WTC11 (cell line): ENCODE data around the gene ACOT2. TPM values are rescaled to one million over a fixed set of nuclear protein-coding genes. Genes with fewer than 3 reads are reported as not detected.
"Not testable (repeated sequence)": the region's sequence is repeated elsewhere in the genome, so short reads cannot be mapped to it uniquely, and the experiment has no call there.

ENCODE experiments used
- ATAC-seq: fragments of 200-7000 bp; cut with Tn5 transposase; 2 replicates; pipeline ENCODE4 v1.10.0; 2021; ENCODE audit warnings: mild to moderate bottlenecking, moderate library complexity
- CTCF ChIA-PET: fragments of 300-600 bp; sonication (Branson Sonifier 250); formaldehyde crosslinking; loops from one replicate; lab custom pipeline; 2021; ENCODE audit warnings: antibody characterized with exemption; lab: Charles Lee
- POLR2A ChIA-PET: fragments of 350-600 bp; sonication (Branson Sonifier 250); formaldehyde crosslinking; loops from one replicate; lab custom pipeline; 2021; ENCODE audit warnings: antibody characterized with exemption; lab: Charles Lee
- DNase-seq: peaks from one replicate; pipeline ENCODE4 v3.0.0; 2021; ENCODE audit warnings: low spot score
- H3K27ac Mint-ChIP-seq: 2 replicates; pipeline ENCODE4 v1.8.0; 2021; ENCODE audit warnings: mixed read lengths
- H3K27me3 Mint-ChIP-seq: 2 replicates; pipeline ENCODE4 v1.8.0; 2021; ENCODE audit warnings: low read depth, mild to moderate bottlenecking, moderate library complexity, mixed read lengths
- H3K36me3 Mint-ChIP-seq: 2 replicates; pipeline ENCODE4 v1.8.0; 2021; ENCODE audit warnings: mixed read lengths
- H3K4me1 Mint-ChIP-seq: 2 replicates; pipeline ENCODE4 v1.8.0; 2022; ENCODE audit warnings: mixed read lengths
- H3K4me3 Mint-ChIP-seq: 2 replicates; pipeline ENCODE4 v1.8.0; 2021; ENCODE audit warnings: mild to moderate bottlenecking, moderate library complexity, mixed read lengths
- H3K9me3 Mint-ChIP-seq: 2 replicates; pipeline ENCODE4 v1.8.0; 2021; ENCODE audit warnings: mixed read lengths
- CREB1 ChIP-seq: sonication (generic); formaldehyde crosslinking; IDR thresholded peaks from 2 replicates; pipeline ENCODE4 v1.8.0; 2023; ENCODE audit warnings: mild to moderate bottlenecking, missing genetic modification reagents
- FOXJ3 ChIP-seq: sonication (generic); formaldehyde crosslinking; IDR thresholded peaks from 2 replicates; pipeline ENCODE4 v1.9.0; 2021; ENCODE audit warnings: missing genetic modification reagents, mild to moderate bottlenecking, borderline replicate concordance
- NR2C2 ChIP-seq: sonication (generic); formaldehyde crosslinking; IDR thresholded peaks from 2 replicates; pipeline ENCODE4 v1.8.0; 2022; ENCODE audit warnings: mild to moderate bottlenecking, missing genetic modification reagents
- PRRX2 ChIP-seq: fragments of 250-450 bp; sonication (Bioruptor Pico); IDR thresholded peaks from 2 replicates; pipeline ENCODE4 v1.8.0; 2021; ENCODE audit warnings: mild to moderate bottlenecking
- ZBTB43 ChIP-seq: sonication (generic); formaldehyde crosslinking; IDR thresholded peaks from 2 replicates; pipeline ENCODE4 v1.8.1; 2023; ENCODE audit warnings: mild to moderate bottlenecking, missing genetic modification reagents
- ZNF121 ChIP-seq: sonication (generic); formaldehyde crosslinking; IDR thresholded peaks from 2 replicates; pipeline ENCODE4 v1.8.0; 2023; ENCODE audit warnings: missing genetic modification reagents
- ZNF138 ChIP-seq: sonication (generic); formaldehyde crosslinking; conservative IDR thresholded peaks from 2 replicates; pipeline ENCODE4 v1.8.1; 2022; ENCODE audit warnings: mild to moderate bottlenecking, moderate library complexity, missing genetic modification reagents
- total RNA-seq: library from RNA; stranded (reverse); gene quantifications from 3 replicates; pipeline ENCODE4 v1.2.3, GENCODE V29; 2021

ACOT2 gene
- total RNA-seq, 1 experiment from 2014 or later: 13.7 TPM

- DNase-seq: no peak
- no peak for TF ChIP-seq NR2C2 (CRISPR knock-in tag)
- no peak for TF ChIP-seq PRRX2 (CRISPR knock-in tag)
- TF ChIP-seq ZNF138 (CRISPR knock-in tag): no peak
- no peak for TF ChIP-seq CREB1 (CRISPR knock-in tag)
- no peak for TF ChIP-seq ZBTB43 (CRISPR knock-in tag)
- no peak for TF ChIP-seq FOXJ3
- ATAC-seq: no peak
- H3K36me3 Mint-ChIP-seq: no peaks in the 10 kb centered on the region
- no peaks in the 10 kb centered on the region for H3K27me3 Mint-ChIP-seq
- no peak overlapping the region for H3K27ac Mint-ChIP-seq
- no peaks in the 10 kb centered on the region for H3K9me3 Mint-ChIP-seq
- POLR2A ChIA-PET: no interaction called here
- CTCF ChIA-PET: no interaction called here
- H3K4me1 Mint-ChIP-seq: 0 out of 2 replicates have a peak, but pooled peaks cover 3% of the 10 kb centered on the region
- H3K4me3 Mint-ChIP-seq: no peak overlapping the region
Measured at GRCh38 chr14:73553845-73554244, 15.2 kb upstream of the ACOT2 start.

- H3K36me3 Mint-ChIP-seq, CTCF ChIA-PET, ATAC-seq, H3K27ac Mint-ChIP-seq, H3K4me1 Mint-ChIP-seq, H3K27me3 Mint-ChIP-seq, H3K9me3 Mint-ChIP-seq, DNase-seq, H3K4me3 Mint-ChIP-seq, POLR2A ChIA-PET: not testable (repeated sequence)
Measured at GRCh38 chr14:73557201-73557600, 11.8 kb upstream of the ACOT2 start.

DNA sequence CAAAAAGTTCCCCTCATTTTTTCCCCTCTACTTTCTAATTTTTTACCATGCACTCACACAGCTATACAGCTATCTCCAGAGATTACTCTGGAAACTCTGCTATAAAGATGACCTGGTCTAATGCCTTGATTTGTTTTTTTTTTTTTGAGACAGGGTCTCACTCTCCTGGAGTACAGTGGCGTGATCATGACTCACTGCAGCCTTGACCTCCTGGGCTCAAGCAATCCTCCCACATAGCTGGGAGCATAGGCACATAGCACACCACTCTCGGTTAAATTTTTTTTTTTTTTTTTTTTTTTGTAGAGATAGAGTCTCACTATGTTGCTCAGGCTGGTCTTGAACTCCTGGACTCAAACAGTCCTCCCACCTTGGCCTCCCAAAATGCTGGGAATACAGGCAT lies 10.8 kb upstream of the ACOT2 start:
- POLR2A ChIA-PET: not testable (repeated sequence)

DNA sequence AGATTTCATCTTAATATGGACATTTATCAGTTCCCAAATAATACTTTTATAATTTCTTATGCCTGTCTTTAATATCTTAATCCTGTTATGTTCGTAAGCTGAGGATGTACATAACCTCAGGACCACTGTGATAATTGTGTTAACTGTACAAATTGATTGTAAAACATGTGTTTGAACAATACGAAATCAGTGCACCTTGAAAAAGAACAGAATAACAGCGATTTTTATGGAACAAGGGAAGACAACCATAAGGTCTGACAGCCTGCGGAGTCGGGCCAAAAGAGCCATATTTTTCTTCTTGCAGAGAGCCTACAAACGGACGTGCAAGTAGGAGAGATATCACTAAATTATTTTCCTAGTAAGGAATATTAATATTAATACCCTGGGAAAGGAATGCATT lies 6.8 kb upstream of the ACOT2 start:
- Mint-ChIP-seq H3K9me3 (peaks cover 22% of the 10 kb centered on the region), H3K36me3 (peaks cover 35% of the 10 kb centered on the region)
- CTCF ChIA-PET, DNase-seq, H3K4me1 Mint-ChIP-seq, ATAC-seq, H3K27me3 Mint-ChIP-seq, H3K4me3 Mint-ChIP-seq, H3K27ac Mint-ChIP-seq, POLR2A ChIA-PET: not testable (repeated sequence)

More for the DNA sequence above, 10.8 kb upstream of the ACOT2 start:
- Mint-ChIP-seq H3K9me3 (peaks cover 18% of the 10 kb centered on the region), H3K36me3 (peaks cover 17% of the 10 kb centered on the region)
- H3K27ac Mint-ChIP-seq, H3K4me3 Mint-ChIP-seq, H3K4me1 Mint-ChIP-seq, CTCF ChIA-PET, H3K27me3 Mint-ChIP-seq, DNase-seq, ATAC-seq: not testable (repeated sequence)

DNA sequence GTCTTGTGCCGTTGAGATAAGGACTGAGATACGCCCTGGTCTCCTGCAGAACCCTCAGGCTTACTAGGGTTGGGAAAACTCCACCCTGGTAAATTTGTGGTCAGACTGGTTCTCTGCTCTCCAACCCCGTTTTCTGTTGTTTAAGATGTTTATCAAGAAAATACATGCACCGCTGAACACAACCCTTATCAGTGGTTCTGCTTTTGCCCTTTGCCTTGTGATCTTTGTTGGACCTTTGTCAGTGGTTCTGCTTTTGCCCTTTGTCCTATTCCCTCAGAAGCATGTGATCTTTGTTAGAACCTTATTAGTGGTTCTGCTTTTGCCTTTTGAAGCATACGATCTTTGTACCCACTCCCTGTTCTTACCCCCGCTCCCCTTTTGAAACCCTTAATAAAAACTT lies 6.3 kb upstream of the ACOT2 start:
- DNase-seq, POLR2A ChIA-PET, ATAC-seq, H3K4me1 Mint-ChIP-seq, H3K27me3 Mint-ChIP-seq, H3K27ac Mint-ChIP-seq, CTCF ChIA-PET, H3K4me3 Mint-ChIP-seq: not testable (repeated sequence)
- H3K36me3 Mint-ChIP-seq: peaks cover 39% of the 10 kb centered on the region
- peaks cover 26% of the 10 kb centered on the region for H3K9me3 Mint-ChIP-seq

GRCh38 chr14:73566431-73566830 lies 2.6 kb upstream of the ACOT2 start:
- ATAC-seq, CTCF ChIA-PET: not testable (repeated sequence)

DNA sequence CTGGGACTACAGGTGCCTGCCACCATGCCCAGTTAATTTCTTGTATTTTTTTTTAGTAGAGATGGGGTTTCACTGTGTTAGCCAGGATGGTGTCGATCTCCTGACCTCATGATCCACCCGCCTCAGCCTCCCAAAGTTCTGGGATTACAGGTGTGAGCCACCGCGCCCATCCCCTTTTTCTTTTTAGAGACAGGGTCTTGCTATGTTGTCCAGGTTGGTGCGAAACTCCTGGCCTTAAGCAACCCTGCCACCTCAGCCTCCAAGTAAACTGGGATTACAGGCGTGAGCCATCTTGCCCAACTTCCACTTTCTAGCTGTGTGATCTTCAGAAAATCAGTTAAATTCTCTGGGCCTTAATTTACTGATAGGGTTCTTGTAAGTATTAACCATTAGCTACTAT lies 2.1 kb upstream of the ACOT2 start:
- DNase-seq, H3K4me3 Mint-ChIP-seq, ATAC-seq, CTCF ChIA-PET, H3K27ac Mint-ChIP-seq: not testable (repeated sequence)
- peaks cover 30% of the 10 kb centered on the region for H3K4me1 Mint-ChIP-seq
- H3K9me3 Mint-ChIP-seq: peaks cover 21% of the 10 kb centered on the region
- peaks cover 13% of the 10 kb centered on the region for H3K27me3 Mint-ChIP-seq
- H3K36me3 Mint-ChIP-seq: peaks cover 36% of the 10 kb centered on the region
- POLR2A ChIA-PET: interaction anchor here (0.6 kb wide), 1 partner anchor 74 kb away, joined by 4 read pairs; no protein-coding TSS in a partner anchor
- TF ChIP-seq ZNF121: peak; percentile 42; the same call in 1 of the 2 replicates

More at GRCh38 chr14:73566431-73566830, 2.6 kb upstream of the ACOT2 start:
- H3K27ac Mint-ChIP-seq, H3K4me3 Mint-ChIP-seq, DNase-seq: not testable (repeated sequence)
- POLR2A ChIA-PET: interaction anchor here (0.6 kb wide), 1 partner anchor 74 kb away, joined by 4 read pairs; no protein-coding TSS in a partner anchor
- Mint-ChIP-seq H3K36me3 (peaks cover 40% of the 10 kb centered on the region), H3K9me3 (peaks cover 26% of the 10 kb centered on the region), H3K4me1 (peaks cover 30% of the 10 kb centered on the region), H3K27me3 (peaks cover 13% of the 10 kb centered on the region)
